GM19023 (cell line): Measurements from ENCODE around the gene MAST4.
"Not testable (repeated sequence)": the region's sequence is repeated elsewhere in the genome, so short reads cannot be mapped to it uniquely, and the experiment has no call there.

ENCODE experiments used
- ATAC-seq: cut with Tn5 transposase; IDR thresholded peaks from one replicate; pipeline ENCODE4 v1.9.1; 2021; ENCODE audit warnings: mild to moderate bottlenecking, moderate library complexity; ENCODE audit not compliant: unreplicated experiment

MAST4 gene

GRCh38 chr5:66805514-66806430 lies 209.6 kb downstream of the MAST4 start:
- ATAC-seq, result no peak

- ATAC-seq, result no peak
These were observed 211.6 kb downstream of the MAST4 start for GRCh38 chr5:66807743-66808142.

- no peak for ATAC-seq
These were observed 212.5 kb downstream of the MAST4 start for GRCh38 chr5:66808663-66809062.

GRCh38 chr5:66810151-66810550 lies 214.0 kb downstream of the MAST4 start:
- no peak for ATAC-seq

- ATAC-seq, result no peak
These were observed 214.7 kb downstream of the MAST4 start for GRCh38 chr5:66810848-66811261.

- ATAC-seq, result no peak
These were observed 216.1 kb downstream of the MAST4 start for GRCh38 chr5:66812291-66812690.

GRCh38 chr5:66813306-66813705 lies 217.1 kb downstream of the MAST4 start:
- no peak for ATAC-seq

GRCh38 chr5:66814146-66814991 lies 218.2 kb downstream of the MAST4 start:
- ATAC-seq, result peak; percentile 58

- no peak for ATAC-seq
These were observed 222.2 kb downstream of the MAST4 start for GRCh38 chr5:66818304-66818934.

GRCh38 chr5:66818935-66819328 lies 222.7 kb downstream of the MAST4 start:
- ATAC-seq, result no peak

GRCh38 chr5:66820630-66821207 lies 224.5 kb downstream of the MAST4 start:
- ATAC-seq, result no peak

GRCh38 chr5:66821688-66822429 lies 225.7 kb downstream of the MAST4 start:
- no peak for ATAC-seq

GRCh38 chr5:66822906-66823305 lies 226.7 kb downstream of the MAST4 start:
- ATAC-seq, result not testable (repeated sequence)

- ATAC-seq, result no peak
These were observed 228.3 kb downstream of the MAST4 start for GRCh38 chr5:66824476-66824875.

- ATAC-seq, result no peak
These were observed 230.1 kb downstream of the MAST4 start for GRCh38 chr5:66826263-66826662.

GRCh38 chr5:66826696-66827095 lies 230.5 kb downstream of the MAST4 start:
- ATAC-seq, result no peak

- peak; percentile 26 for ATAC-seq
These were observed 231.9 kb downstream of the MAST4 start for GRCh38 chr5:66828046-66828547.

- ATAC-seq, result peak; percentile 86
These were observed 232.6 kb downstream of the MAST4 start for GRCh38 chr5:66828548-66829357.

- no peak for ATAC-seq
These were observed 233.1 kb downstream of the MAST4 start for GRCh38 chr5:66829358-66829674.
